ENCODE data around the gene MCTP1. TPM values are rescaled to one million over a fixed set of nuclear protein-coding genes. Genes with fewer than 3 reads are reported as not detected.

MCTP1 gene
- total and polyA plus RNA-seq, 10 of the 15 experiments (the other 5 are each of a cell fraction or from before 2014, with no cell fraction given), result 12.6 to 45.9 (median 18.8) TPM

GRCh38 chr5:94796586-94796985 is 488.3 kb downstream of the MCTP1 start:
- ChIA-PET POLR2A (interaction anchor here (1.2 kb wide), 1 partner anchor 13 kb away, joined by 4 read pairs; no protein-coding TSS in a partner anchor), RAD21 (ENCODE audit: unreplicated experiment) (no interaction called here), SMC1A (ENCODE audit: uncharacterized antibody, unreplicated experiment) (no interaction called here), CTCF (no interaction called here)
- TF ChIP-seq RB1 (IDR thresholded peaks at IDR 0.05; ENCODE audit: borderline replicate concordance), result no peak
- TF ChIP-seq RAD21 (IDR thresholded peaks at IDR 0.05; ENCODE audit: insufficient read depth, low read depth, low read length), result no peak
- no peak for TF ChIP-seq BMI1 (IDR thresholded peaks at IDR 0.05; ENCODE audit: borderline replicate concordance)
- TF ChIP-seq KLF5 (IDR thresholded peaks at IDR 0.05; ENCODE audit: partially characterized antibody), result no peak
- no peak for TF ChIP-seq E4F1 (IDR thresholded peaks at IDR 0.05; ENCODE audit: borderline replicate concordance, partially characterized antibody)
- TF ChIP-seq ZBTB33 (IDR thresholded peaks at IDR 0.05), result no peak
- no peak for TF ChIP-seq NR2F1 (conservative IDR thresholded peaks at IDR 0.05)
- TF ChIP-seq SP1 (IDR thresholded peaks at IDR 0.05; ENCODE audit: low read depth, low read length), result no peak
- no peak for TF ChIP-seq EP300 (IDR thresholded peaks at IDR 0.05; ENCODE audit: borderline replicate concordance in 1 of 2, control insufficient read depth in 1 of 2, low read depth in 2 of 2, low read length in 2 of 2)
- no peak for TF ChIP-seq SREBF2 (IDR thresholded peaks at IDR 0.05; ENCODE audit: low read length)
- no peak for TF ChIP-seq JUND (IDR thresholded peaks at IDR 0.05; ENCODE audit: low read depth, low read length)
- TF ChIP-seq CEBPB (IDR thresholded peaks at IDR 0.05; ENCODE audit: borderline replicate concordance in 1 of 2, low read depth in 2 of 2, low read length in 2 of 2), result no peak
- no peak for TF ChIP-seq IKZF1 (conservative IDR thresholded peaks at IDR 0.05)
- no peak for TF ChIP-seq GABPA (IDR thresholded peaks at IDR 0.05; ENCODE audit: low read depth)
- DNase-seq (ENCODE audit: low read depth, low spot score) (no peak), FAIRE-seq (no peak), ATAC-seq (no peak)
- in situ Hi-C loops (cut with MboI), result no loop called here
- no peak overlapping the region for H3K4me3 ChIP-seq
- H4K20me1 ChIP-seq (ENCODE audit: control insufficient read depth, insufficient read depth), result no peaks in the 10 kb centered on the region
- H3K36me3 ChIP-seq (ENCODE audit: control insufficient read depth in 2 of 2, insufficient read depth in 2 of 2, low read length in 1 of 2), result 0 out of 4 replicates have a peak, but pooled peaks cover 0 to 2% of the 10 kb centered on the region in 2 experiments
- H3K4me1 ChIP-seq (ENCODE audit: control insufficient read depth, insufficient read depth, low read length), result peaks cover 34% of the 10 kb centered on the region
- H3K9ac ChIP-seq (ENCODE audit: control insufficient read depth, insufficient read depth, low read length), result no peak overlapping the region
- no peak overlapping the region for H3K27ac ChIP-seq (ENCODE audit: control insufficient read depth, insufficient read depth)
- H3K79me2 ChIP-seq (ENCODE audit: control insufficient read depth, insufficient read depth, low read length), result no peaks in the 10 kb centered on the region
- no peaks in the 10 kb centered on the region for H3K27me3 ChIP-seq (replicated peaks in 1 of 2; ENCODE audit: control insufficient read depth in 2 of 2, insufficient read depth in 2 of 2, low read length in 1 of 2)
- BruUV-seq (replicated peaks), result no TSS peak
- no peak overlapping the region for H2AFZ ChIP-seq (ENCODE audit: control insufficient read depth, low read depth, low read length)
- no peaks in the 10 kb centered on the region for H3K9me3 ChIP-seq (replicated peaks; ENCODE audit: control insufficient read depth, insufficient read depth, low read length)
- intact Hi-C loops (cut with micrococcal nuclease; ENCODE audit: unreplicated experiment), result no loop called here
- 86% methylated on average over 3 of the region's 3 CpGs for WGBS (ENCODE audit: insufficient coverage, insufficient replicate concordance, low lambda C conversion rate, missing lambda C conversion rate)
- H3K4me2 ChIP-seq (ENCODE audit: control insufficient read depth, insufficient read depth), result no peak overlapping the region

Measured in GM12878 (cell line).